Kidney (tissue), 14 donors: ENCODE data around the gene MKNK1. TPM values are rescaled to one million over a fixed set of nuclear protein-coding genes. Genes with fewer than 3 reads are reported as not detected.

Source experiments
- DNase-seq, 5 donors: peaks; one replicate each; pipeline ENCODE4 v3.0.0-alpha.2; 2013 to 2020
- FAIRE-seq: peaks from 2 replicates; lab custom pipeline; 2012; peaks lifted over from hg19 to GRCh38; lab: Jason Lieb, UNC
- H3K27ac ChIP-seq, 2 donors: one replicate each; pipeline ENCODE4 v1.7.0; 2013; ENCODE audit warnings: low read depth in 2 of 2, low read length in 2 of 2, inconsistent platforms in 1 of 2
- H3K27me3 ChIP-seq: one replicate; pipeline ENCODE4 v1.7.1; 2013; ENCODE audit warnings: low read length, inconsistent platforms; ENCODE audit not compliant: control insufficient read depth, insufficient read depth
- H3K36me3 ChIP-seq, 3 donors: one replicate each; pipeline versions ENCODE4 v1.7.0 to v1.7.1; 2013; ENCODE audit warnings: low read length in 3 of 3, control low read depth in 1 of 3, inconsistent platforms in 1 of 3; ENCODE audit not compliant: insufficient read depth in 3 of 3, control insufficient read depth in 2 of 3
- H3K4me1 ChIP-seq, 3 donors: one replicate each; pipeline versions ENCODE4 v1.7.0 to v1.7.1; 2013; ENCODE audit warnings: low read length in 3 of 3, inconsistent platforms in 1 of 3, low read depth in 1 of 3; ENCODE audit not compliant: control insufficient read depth in 2 of 3, insufficient read depth in 2 of 3
- H3K4me3 ChIP-seq, 3 donors: one replicate each; pipeline versions ENCODE4 v1.7.0 to v1.8.1; 2013; ENCODE audit warnings: low read length in 3 of 3, control low read depth in 1 of 3, inconsistent platforms in 1 of 3
- H3K9ac ChIP-seq, 3 donors: one replicate each; pipeline versions ENCODE4 v1.7.0 to v1.7.1; 2013; ENCODE audit warnings: low read length in 3 of 3, control low read depth in 1 of 3, inconsistent platforms in 1 of 3
- H3K9me3 ChIP-seq, 3 donors: one replicate each; pipeline versions ENCODE4 v1.7.0 to v1.7.1; 2013; ENCODE audit warnings: low read length in 3 of 3, control low read depth in 1 of 3, inconsistent platforms in 1 of 3; ENCODE audit not compliant: control insufficient read depth in 2 of 3, insufficient read depth in 1 of 3
- intact Hi-C: fragments of 100-400 bp; cut with DNase I; formaldehyde crosslinking; loops from one replicate; pipeline ENCODE4 v1.11.1; 2022
- polyA plus RNA-seq: library from polyadenylated mRNA; stranded (reverse); fragments of 350-450 nt; fragmentation: Illumina TruSeq; extraction: RNeasy Lipid Tissue Mini Kit (QIAGEN cat#74804); gene quantifications from one replicate; pipeline ENCODE4 v1.2.3, GENCODE V29; 2014; ENCODE audit warnings: low read depth, low replicate concordance; ENCODE audit not compliant: insufficient read depth
- total RNA-seq: library from RNA; stranded (reverse); fragmentation: NEBNext Ultra II Directional; extraction: Animal tissue kit (Norgen Biotek cat#: 25700); gene quantifications from one replicate; pipeline ENCODE4 v1.2.1, GENCODE V29; 2021
- TF ChIP-seq, protein P1 (sequence below): IDR thresholded peaks from 3 replicates; pipeline ENCODE4 v1.5.1; 2012; ENCODE audit warnings: mild to moderate bottlenecking, moderate library complexity, borderline replicate concordance; ENCODE audit not compliant: insufficient read depth; ENCODE audit errors: extremely low read depth
- donor health status: control.
- donor health status: control.
- donor health status: control.
- donor health status: control.
- donor health status: control.
- donor health status: DM: yes; HTN: yes; CAD: no.
- donor health status: Normal renal cell carcinoma (clear cell type).

The MKNK1 gene
- total and polyA plus RNA-seq, 2 donors from 2014 or later = 17.5 to 49.7 TPM

DNA sequence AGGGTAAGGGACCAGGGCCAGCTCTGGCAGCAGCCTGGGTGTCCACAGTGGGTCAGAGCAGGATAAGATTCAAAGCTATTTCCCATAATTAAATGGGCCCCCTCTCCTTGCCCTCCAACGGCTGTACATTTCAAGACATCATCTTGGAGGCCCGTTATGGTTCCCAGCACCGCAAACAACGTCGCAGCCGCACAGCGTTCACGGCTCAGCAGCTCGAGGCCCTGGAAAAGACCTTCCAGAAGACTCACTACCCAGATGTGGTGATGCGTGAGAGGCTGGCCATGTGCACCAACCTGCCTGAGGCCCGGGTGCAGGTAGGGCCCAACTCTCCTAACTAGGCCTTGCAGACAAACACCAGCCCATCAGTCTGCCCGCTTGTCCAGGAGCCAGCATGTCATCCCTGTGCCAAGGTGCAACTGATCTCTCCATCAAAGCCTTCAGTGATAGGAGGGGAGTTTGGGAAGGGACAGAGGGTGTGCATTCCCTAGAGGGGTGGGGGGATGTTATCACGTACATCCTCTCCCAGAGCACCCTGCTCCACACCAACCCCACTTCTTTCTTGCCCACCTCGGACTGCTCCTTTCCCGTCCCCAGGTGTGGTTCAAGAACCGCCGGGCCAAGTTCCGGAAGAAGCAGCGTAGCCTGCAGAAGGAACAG lies 93.6 kb downstream of the MKNK1 start:
- no peak overlapping the region for H3K27ac ChIP-seq
- TF ChIP-seq, protein P1, sequence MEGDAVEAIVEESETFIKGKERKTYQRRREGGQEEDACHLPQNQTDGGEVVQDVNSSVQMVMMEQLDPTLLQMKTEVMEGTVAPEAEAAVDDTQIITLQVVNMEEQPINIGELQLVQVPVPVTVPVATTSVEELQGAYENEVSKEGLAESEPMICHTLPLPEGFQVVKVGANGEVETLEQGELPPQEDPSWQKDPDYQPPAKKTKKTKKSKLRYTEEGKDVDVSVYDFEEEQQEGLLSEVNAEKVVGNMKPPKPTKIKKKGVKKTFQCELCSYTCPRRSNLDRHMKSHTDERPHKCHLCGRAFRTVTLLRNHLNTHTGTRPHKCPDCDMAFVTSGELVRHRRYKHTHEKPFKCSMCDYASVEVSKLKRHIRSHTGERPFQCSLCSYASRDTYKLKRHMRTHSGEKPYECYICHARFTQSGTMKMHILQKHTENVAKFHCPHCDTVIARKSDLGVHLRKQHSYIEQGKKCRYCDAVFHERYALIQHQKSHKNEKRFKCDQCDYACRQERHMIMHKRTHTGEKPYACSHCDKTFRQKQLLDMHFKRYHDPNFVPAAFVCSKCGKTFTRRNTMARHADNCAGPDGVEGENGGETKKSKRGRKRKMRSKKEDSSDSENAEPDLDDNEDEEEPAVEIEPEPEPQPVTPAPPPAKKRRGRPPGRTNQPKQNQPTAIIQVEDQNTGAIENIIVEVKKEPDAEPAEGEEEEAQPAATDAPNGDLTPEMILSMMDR = no peak
- peak in 1 of 5 donors; percentile 34 for DNase-seq
- FAIRE-seq = no peak
- H3K36me3 ChIP-seq = no peaks in the 10 kb centered on the region
- no peak overlapping the region for H3K4me3 ChIP-seq
- no peaks in the 10 kb centered on the region for H3K4me1 ChIP-seq
- no peak overlapping the region for H3K9ac ChIP-seq
- H3K27me3 ChIP-seq = no peaks in the 10 kb centered on the region
- intact Hi-C loops = no loop called here
- H3K9me3 ChIP-seq = no peaks in the 10 kb centered on the region

DNA sequence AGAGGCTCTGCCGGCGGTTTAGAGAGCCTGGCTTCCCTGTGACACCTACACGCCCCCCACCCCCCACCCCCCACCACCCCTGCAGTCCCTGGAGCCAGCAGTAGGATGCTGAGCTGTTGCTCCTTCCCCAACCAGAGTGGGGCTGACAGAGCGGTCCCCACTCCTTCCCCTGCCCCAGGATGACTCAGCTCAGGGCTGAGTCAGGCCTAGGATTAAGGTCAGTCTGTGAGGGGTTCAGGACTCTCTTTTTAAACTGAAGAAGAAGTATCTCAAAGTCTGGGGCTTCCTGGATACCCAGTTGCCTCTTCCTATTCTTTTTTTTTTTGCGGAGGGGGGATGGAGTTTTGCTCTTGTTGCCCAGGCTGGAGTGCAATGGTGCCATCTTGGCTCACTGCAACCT lies 95.3 kb downstream of the MKNK1 start:
- FAIRE-seq = no peak
- H3K9me3 ChIP-seq = no peaks in the 10 kb centered on the region
- H3K9ac ChIP-seq = no peak overlapping the region
- no peak overlapping the region for H3K27ac ChIP-seq
- no peaks in the 10 kb centered on the region for H3K4me1 ChIP-seq
- H3K27me3 ChIP-seq = no peaks in the 10 kb centered on the region
- DNase-seq = no peak
- TF ChIP-seq, protein P1 = no peak
- intact Hi-C loops = no loop called here
- no peaks in the 10 kb centered on the region for H3K36me3 ChIP-seq
- no peak overlapping the region for H3K4me3 ChIP-seq

Other genes with a start within 250 kb of the MKNK1 start
- 39.3 TPM for gene FAAH, start 210.0 kb downstream of the MKNK1 start, total RNA-seq
- 50.7 TPM for gene FAAH, start 210.0 kb downstream of the MKNK1 start, polyA plus RNA-seq
- gene DMBX1, start 114.4 kb downstream of the MKNK1 start, total RNA-seq = not detected
- not detected for gene DMBX1, start 114.4 kb downstream of the MKNK1 start, polyA plus RNA-seq
- not detected for gene KNCN, start 52.6 kb downstream of the MKNK1 start, total RNA-seq
- not detected for gene KNCN, start 52.6 kb downstream of the MKNK1 start, polyA plus RNA-seq
- 14.9 TPM for gene MOB3C, start 12.5 kb upstream of the MKNK1 start, total RNA-seq
- 12.4 TPM for gene MOB3C, start 12.5 kb upstream of the MKNK1 start, polyA plus RNA-seq
- 36.4 TPM for gene ATPAF1, start 64.1 kb upstream of the MKNK1 start, total RNA-seq
- 127 TPM for gene ATPAF1, start 64.1 kb upstream of the MKNK1 start, polyA plus RNA-seq
- 0.35 TPM for gene TEX38, start 67.6 kb upstream of the MKNK1 start, total RNA-seq
- not detected for gene TEX38, start 67.6 kb upstream of the MKNK1 start, polyA plus RNA-seq
- gene EFCAB14, start 114.8 kb upstream of the MKNK1 start, total RNA-seq = 129 TPM
- gene EFCAB14, start 114.8 kb upstream of the MKNK1 start, polyA plus RNA-seq = 48.1 TPM
- gene CYP4B1, start 194.8 kb upstream of the MKNK1 start, total RNA-seq = 3.3 TPM
- gene CYP4B1, start 194.8 kb upstream of the MKNK1 start, polyA plus RNA-seq = 4.8 TPM